Right atrium auricular region (tissue), 2 donors: ENCODE results near the gene GOLGB1. TPM values are rescaled to one million over a fixed set of nuclear protein-coding genes. Genes with fewer than 3 reads are reported as not detected.

Experiments
- DNase-seq: peaks from one replicate; pipeline ENCODE4 v3.0.0-alpha.2; 2019; ENCODE audit warnings: low spot score
- H3K27ac ChIP-seq, 2 donors: fragments of 200-600 bp; sonication (generic); 1 replicate in 1 of 2; 2 replicates in 1 of 2; pipeline ENCODE4 v1.5.1; 2016 to 2019
- H3K27me3 ChIP-seq, 2 donors: fragments of 200-600 bp; sonication (generic); one replicate each; pipeline versions ENCODE4 v1.5.1 to v1.6.0; 2017 to 2019
- H3K36me3 ChIP-seq: fragments of 200-600 bp; sonication (generic); one replicate; pipeline ENCODE4 v1.5.1; 2016
- H3K4me1 ChIP-seq, 2 donors: fragments of 200-600 bp; sonication (generic); one replicate each; pipeline versions ENCODE4 v1.5.1 to v1.6.0; 2017 to 2019
- H3K4me3 ChIP-seq, 2 donors: fragments of 200-600 bp; sonication (generic); 1 replicate in 1 of 2; 2 replicates in 1 of 2; pipeline ENCODE4 v1.5.1; 2017 to 2019; ENCODE audit warnings: mild to moderate bottlenecking in 1 of 2, moderate library complexity in 1 of 2
- H3K9me3 ChIP-seq, 2 donors: fragments of 200-600 bp; sonication (generic); one replicate each; pipeline ENCODE4 v1.5.1; 2019
- CTCF ChIP-seq, 2 donors: fragments of 200-600 bp; sonication (generic); IDR thresholded peaks; one replicate each; pipeline ENCODE4 v1.5.1; 2019; ENCODE audit warnings: antibody characterized with exemption in 2 of 2
- total RNA-seq, 2 donors: library from RNA; depleted of rRNA; stranded (reverse); fragments of >200 nt; gene quantifications; one replicate each; pipeline ENCODE4 v1.1.0, GENCODE V29; 2016

GOLGB1 gene
- total RNA-seq, 2 donors from 2014 or later: 44.1 to 49.6 TPM

- no peak for DNase-seq
- H3K36me3 ChIP-seq: peaks cover 68% of the 10 kb centered on the region
- no peak overlapping the region for H3K4me3 ChIP-seq
- H3K27me3 ChIP-seq: no peaks in the 10 kb centered on the region
- peak overlapping the region in 1 of 2 donors; percentile 6 for H3K27ac ChIP-seq
- H3K4me1 ChIP-seq: peaks cover 0 to 17% of the 10 kb centered on the region in 2 donors
- no peak for TF ChIP-seq CTCF (IDR thresholded peaks at IDR 0.05)
- H3K9me3 ChIP-seq: no peaks in the 10 kb centered on the region
These were observed 82.2 kb downstream of the GOLGB1 start for GRCh38 chr3:121667333-121667732.

- Histone ChIP-seq H3K4me1 (peaks cover 0 to 14% of the 10 kb centered on the region in 2 donors), H3K27ac (no peak overlapping the region), H3K9me3 (no peaks in the 10 kb centered on the region), H3K4me3 (no peak overlapping the region), H3K36me3 (peaks cover 65% of the 10 kb centered on the region), H3K27me3 (no peaks in the 10 kb centered on the region)
- DNase-seq: no peak
- no peak for TF ChIP-seq CTCF (IDR thresholded peaks at IDR 0.05)
These were observed 84.1 kb downstream of the GOLGB1 start for GRCh38 chr3:121665488-121665887.

- Histone ChIP-seq H3K9me3 (no peaks in the 10 kb centered on the region), H3K36me3 (peaks cover 48% of the 10 kb centered on the region), H3K27ac (peak overlapping the region; percentile 39 to 76), H3K27me3 (no peaks in the 10 kb centered on the region), H3K4me3 (no peak overlapping the region), H3K4me1 (peaks cover 0 to 28% of the 10 kb centered on the region in 2 donors)
- no peak for DNase-seq
- no peak for TF ChIP-seq CTCF (IDR thresholded peaks at IDR 0.05)
These were observed 86.2 kb downstream of the GOLGB1 start for GRCh38 chr3:121663171-121663847.

- no peak for DNase-seq
- Histone ChIP-seq H3K4me1 (peaks cover 0 to 28% of the 10 kb centered on the region in 2 donors), H3K27ac (peak overlapping the region; percentile 39 to 76), H3K9me3 (no peaks in the 10 kb centered on the region), H3K4me3 (no peak overlapping the region), H3K27me3 (no peaks in the 10 kb centered on the region), H3K36me3 (peaks cover 43% of the 10 kb centered on the region)
- no peak for TF ChIP-seq CTCF (IDR thresholded peaks at IDR 0.05)
These were observed 86.8 kb downstream of the GOLGB1 start for GRCh38 chr3:121662742-121663141.

- DNase-seq: no peak
- Histone ChIP-seq H3K4me1 (peaks cover 0 to 28% of the 10 kb centered on the region in 2 donors), H3K9me3 (no peaks in the 10 kb centered on the region), H3K27ac (peak overlapping the region; percentile 67 to 76), H3K4me3 (no peak overlapping the region), H3K27me3 (no peaks in the 10 kb centered on the region), H3K36me3 (peaks cover 31% of the 10 kb centered on the region)
- no peak for TF ChIP-seq CTCF (IDR thresholded peaks at IDR 0.05)
These were observed 88.2 kb downstream of the GOLGB1 start for GRCh38 chr3:121661376-121661775.
